GM18511 (cell line): ENCODE results near the gene ASAP2.

ENCODE experiments used
- ATAC-seq: cut with Tn5 transposase; IDR thresholded peaks from one replicate; pipeline ENCODE4 v1.9.1; 2021; ENCODE audit warnings: mild to moderate bottlenecking, moderate library complexity; ENCODE audit not compliant: unreplicated experiment

ASAP2 gene

GRCh38 chr2:9271691-9272090 lies 65.1 kb downstream of the ASAP2 start:
- no peak for ATAC-seq

- no peak for ATAC-seq
These were observed 67.0 kb downstream of the ASAP2 start for GRCh38 chr2:9273486-9274130.

- ATAC-seq = no peak
These were observed 68.2 kb downstream of the ASAP2 start for GRCh38 chr2:9274701-9275343.

GRCh38 chr2:9275399-9275798 lies 68.8 kb downstream of the ASAP2 start:
- ATAC-seq = no peak

- ATAC-seq = no peak
These were observed 69.5 kb downstream of the ASAP2 start for GRCh38 chr2:9276074-9276473.

- ATAC-seq = no peak
These were observed 70.4 kb downstream of the ASAP2 start for GRCh38 chr2:9276901-9277451.

- no peak for ATAC-seq
These were observed 71.8 kb downstream of the ASAP2 start for GRCh38 chr2:9278439-9278838.

- ATAC-seq = no peak
These were observed 72.8 kb downstream of the ASAP2 start for GRCh38 chr2:9279426-9279825.

- no peak for ATAC-seq
These were observed 73.6 kb downstream of the ASAP2 start for GRCh38 chr2:9280224-9280623.

- no peak for ATAC-seq
These were observed 74.5 kb downstream of the ASAP2 start for GRCh38 chr2:9281145-9281544.

- no peak for ATAC-seq
These were observed 75.8 kb downstream of the ASAP2 start for GRCh38 chr2:9282128-9283112.

- ATAC-seq = no peak
These were observed 78.1 kb downstream of the ASAP2 start for GRCh38 chr2:9284521-9285297.

- no peak for ATAC-seq
These were observed 78.8 kb downstream of the ASAP2 start for GRCh38 chr2:9285385-9285920.

GRCh38 chr2:9285921-9286320 lies 79.3 kb downstream of the ASAP2 start:
- ATAC-seq = no peak

GRCh38 chr2:9286554-9287399 lies 80.2 kb downstream of the ASAP2 start:
- no peak for ATAC-seq

GRCh38 chr2:9287400-9288045 lies 80.9 kb downstream of the ASAP2 start:
- ATAC-seq = no peak

GRCh38 chr2:9288233-9288632 lies 81.6 kb downstream of the ASAP2 start:
- no peak for ATAC-seq

GRCh38 chr2:9288681-9289338 lies 82.2 kb downstream of the ASAP2 start:
- ATAC-seq = no peak
